Type B pancreatic cell (in vitro differentiated cells): Measurements from ENCODE around the gene ARL4C. TPM values are rescaled to one million over a fixed set of nuclear protein-coding genes. Genes with fewer than 3 reads are reported as not detected.
A peak's percentile ranks its signal among the peaks of the same experiment; 100 is the strongest.

Experiments used
- DNase-seq: peaks from one replicate; pipeline ENCODE4 v3.0.0; 2021; ENCODE audit warnings: mixed read lengths; ENCODE audit not compliant: unreplicated experiment; ENCODE audit errors: extremely low spot score
- H3K27ac Mint-ChIP-seq: 2 replicates; pipeline ENCODE4 v1.8.0; 2021; ENCODE audit warnings: mild to moderate bottlenecking, mixed read lengths
- H3K27me3 Mint-ChIP-seq: 2 replicates; pipeline ENCODE4 v1.8.0; 2021; ENCODE audit warnings: mixed read lengths
- H3K36me3 Mint-ChIP-seq: 2 replicates; pipeline ENCODE4 v1.8.0; 2021; ENCODE audit warnings: mixed read lengths
- H3K4me1 Mint-ChIP-seq: one replicate; pipeline ENCODE4 v1.8.0; 2021; ENCODE audit warnings: mixed read lengths; ENCODE audit not compliant: unreplicated experiment
- H3K4me3 Mint-ChIP-seq: 2 replicates; pipeline ENCODE4 v1.8.0; 2021; ENCODE audit warnings: mild to moderate bottlenecking, mixed read lengths
- H3K9me3 Mint-ChIP-seq: 2 replicates; pipeline ENCODE4 v1.8.0; 2021; ENCODE audit warnings: mixed read lengths
- CTCF ChIP-seq: fragments of 200-600 bp; sonication (generic); conservative IDR thresholded peaks from 2 replicates; pipeline ENCODE4 v1.5.0; 2021; ENCODE audit warnings: antibody characterized with exemption, mild to moderate bottlenecking
- total RNA-seq: library from RNA; stranded (reverse); gene quantifications from 2 replicates; pipeline ENCODE4 v1.2.1, GENCODE V29; 2021; ENCODE audit warnings: low replicate concordance

The ARL4C gene
- total RNA-seq, 1 donor from 2014 or later = 72.1 TPM

DNA sequence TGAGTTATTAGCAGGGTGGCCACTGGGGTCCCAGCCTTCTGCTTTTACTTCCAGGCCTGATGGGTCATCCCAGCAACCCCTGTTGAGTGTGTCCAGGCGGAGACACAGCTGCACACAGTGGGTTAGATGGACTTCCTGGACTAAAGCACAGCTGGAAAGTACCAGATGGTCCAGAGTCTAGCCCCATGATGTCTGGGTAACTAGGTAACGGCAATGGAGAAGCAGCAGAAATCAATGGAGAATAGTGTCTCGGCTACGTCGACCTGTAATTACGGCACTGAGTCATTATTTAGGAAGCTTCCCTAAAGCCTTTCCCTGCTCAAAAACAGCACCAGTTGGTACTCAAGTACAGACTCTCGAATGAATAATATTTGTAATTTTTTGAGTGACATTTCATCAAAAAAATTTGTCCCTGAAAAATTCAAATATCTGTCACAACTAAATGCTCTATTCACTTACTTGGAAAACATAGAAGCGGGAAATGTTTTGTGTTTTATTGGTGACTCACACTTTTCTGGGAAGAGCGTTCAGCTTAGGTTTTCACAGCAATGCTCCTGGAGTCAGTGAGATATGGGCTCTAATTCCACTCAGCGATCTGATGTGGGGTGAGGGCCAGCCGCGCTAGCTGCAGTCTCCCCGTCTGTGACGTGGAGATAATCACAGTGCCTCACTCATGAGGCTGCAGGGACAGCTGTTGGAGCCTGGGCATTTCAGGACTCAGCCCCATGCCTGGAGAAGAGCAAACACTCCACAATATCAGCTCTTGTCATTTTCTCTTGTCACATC is 16.2 kb upstream of the ARL4C start:
- DNase-seq = no peak
- Mint-ChIP-seq H3K36me3 (no peaks in the 10 kb centered on the region), H3K27me3 (no peaks in the 10 kb centered on the region), H3K9me3 (peaks cover under 1% of the 10 kb centered on the region), H3K4me1 (no peaks in the 10 kb centered on the region), H3K27ac (no peak overlapping the region), H3K4me3 (no peak overlapping the region)
- no peak for TF ChIP-seq CTCF

- Mint-ChIP-seq H3K27me3 (peaks cover 3% of the 10 kb centered on the region), H3K27ac (no peak overlapping the region), H3K9me3 (no peaks in the 10 kb centered on the region), H3K4me3 (no peak overlapping the region), H3K36me3 (no peaks in the 10 kb centered on the region), H3K4me1 (peaks cover 10% of the 10 kb centered on the region)
- TF ChIP-seq CTCF = no peak
- no peak for DNase-seq
These were observed 6.0 kb upstream of the ARL4C start for GRCh38 chr2:234502919-234503285.

DNA sequence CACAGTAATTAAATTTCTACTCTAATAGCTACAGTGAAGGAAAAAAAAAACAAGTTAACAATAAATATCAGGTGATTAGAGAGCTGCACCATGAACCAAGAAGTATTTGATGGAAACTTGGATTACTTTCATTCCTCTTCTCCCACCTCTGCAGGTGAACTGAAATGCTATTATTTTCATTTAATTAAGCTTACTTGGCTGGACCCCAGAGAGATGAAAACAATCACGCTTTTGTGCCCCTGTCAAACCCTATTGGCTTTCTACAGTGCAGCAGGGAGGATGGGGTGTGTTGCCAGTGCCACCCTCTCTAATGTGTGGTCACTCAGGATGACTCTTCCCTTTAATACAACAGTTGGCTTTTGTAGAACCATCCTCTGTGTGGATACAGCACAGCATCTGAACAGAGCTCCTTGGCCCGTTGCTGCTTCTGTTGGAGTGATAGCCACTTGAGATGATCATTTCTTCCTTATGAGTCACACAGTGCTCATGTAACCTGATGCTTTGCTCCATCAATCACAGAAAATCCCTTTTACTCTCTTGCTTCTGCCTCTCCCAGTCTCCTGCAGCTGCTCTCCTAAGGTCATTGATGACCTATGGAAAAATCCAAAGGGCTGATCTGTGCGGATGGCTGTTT is 5.5 kb upstream of the ARL4C start:
- H3K27ac Mint-ChIP-seq = no peak overlapping the region
- no peak for TF ChIP-seq CTCF
- H3K27me3 Mint-ChIP-seq = peaks cover 5% of the 10 kb centered on the region
- H3K9me3 Mint-ChIP-seq = no peaks in the 10 kb centered on the region
- DNase-seq = no peak
- no peaks in the 10 kb centered on the region for H3K36me3 Mint-ChIP-seq
- peaks cover 10% of the 10 kb centered on the region for H3K4me1 Mint-ChIP-seq
- no peak overlapping the region for H3K4me3 Mint-ChIP-seq

- Mint-ChIP-seq H3K4me3 (peak overlapping the region; percentile 23), H3K4me1 (peaks cover 15% of the 10 kb centered on the region), H3K27ac (no peak overlapping the region), H3K27me3 (peaks cover 9% of the 10 kb centered on the region), H3K36me3 (peaks cover 5% of the 10 kb centered on the region), H3K9me3 (no peaks in the 10 kb centered on the region)
- DNase-seq = no peak
- peak; percentile 71 for TF ChIP-seq CTCF
These were observed 3.6 kb upstream of the ARL4C start for GRCh38 chr2:234500394-234501006.

DNA sequence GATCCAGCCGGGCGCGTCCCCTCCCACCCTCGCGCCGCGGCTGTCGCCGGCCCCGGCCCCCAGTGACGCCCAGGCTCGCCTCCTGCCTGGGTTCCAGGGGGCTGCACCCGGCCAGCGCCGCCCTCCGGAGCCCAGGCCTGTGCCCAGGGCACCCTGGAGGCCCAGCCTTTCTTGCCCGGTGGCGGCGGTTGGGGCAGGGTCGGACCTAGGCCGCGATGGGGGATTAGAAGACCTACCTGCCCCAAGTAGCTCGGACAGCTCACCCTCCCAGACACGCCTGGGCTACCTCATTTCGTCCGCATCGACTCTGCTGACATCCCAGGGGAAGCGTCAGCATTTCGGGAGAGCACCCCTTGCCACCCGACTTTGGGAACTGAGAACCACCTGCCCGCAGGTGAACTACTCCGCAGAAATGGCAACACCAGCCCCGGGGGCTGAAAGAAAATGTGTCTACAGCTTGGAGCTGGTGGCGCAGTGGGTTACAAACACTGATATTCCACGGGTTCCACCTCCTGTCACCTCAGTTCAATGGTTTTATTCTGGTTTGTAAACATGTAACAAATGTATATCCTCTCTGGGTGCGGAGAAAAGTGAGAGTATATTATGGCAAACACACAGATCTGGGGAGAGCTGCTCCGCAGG is 834 bp upstream of the ARL4C start:
- peak; percentile 16 for TF ChIP-seq CTCF
- peaks cover 21% of the 10 kb centered on the region for H3K36me3 Mint-ChIP-seq
- H3K27me3 Mint-ChIP-seq = peaks cover 12% of the 10 kb centered on the region
- peaks cover 23% of the 10 kb centered on the region for H3K4me1 Mint-ChIP-seq
- peak overlapping the region; percentile 89 for H3K27ac Mint-ChIP-seq
- H3K9me3 Mint-ChIP-seq = no peaks in the 10 kb centered on the region
- H3K4me3 Mint-ChIP-seq = peak overlapping the region; percentile 84
- DNase-seq = no peak
